Neural progenitor cell (in vitro differentiated cells): Measurements from ENCODE around the gene CCT5. TPM values are rescaled to one million over a fixed set of nuclear protein-coding genes. Genes with fewer than 3 reads are reported as not detected.

Experiments
- DNase-seq: peaks from one replicate; pipeline ENCODE4 v3.0.0-alpha.2; 2016; ENCODE audit warnings: low spot score
- H2AFZ ChIP-seq: fragments of 200-600 bp; sonication (generic); replicated peaks from 2 replicates; pipeline ENCODE4 v1.6.1; 2016; ENCODE audit warnings: antibody characterized with exemption
- H3F3A ChIP-seq: fragments of 200-600 bp; sonication (generic); 2 replicates; pipeline ENCODE4 v1.6.1; 2016; ENCODE audit warnings: antibody characterized with exemption, low read depth
- H3K27ac ChIP-seq: fragments of 200-600 bp; sonication (generic); 2 replicates; pipeline ENCODE4 v1.5.1; 2016; ENCODE audit warnings: mild to moderate bottlenecking
- H3K27me3 ChIP-seq: fragments of 200-600 bp; sonication (generic); 2 replicates; pipeline ENCODE4 v1.6.1; 2016; ENCODE audit warnings: mild to moderate bottlenecking, moderate library complexity
- H3K36me3 ChIP-seq: fragments of 200-600 bp; sonication (generic); 2 replicates; pipeline ENCODE4 v1.5.1; 2016
- H3K4me1 ChIP-seq: fragments of 200-600 bp; sonication (generic); 2 replicates; pipeline ENCODE4 v1.6.1; 2016; ENCODE audit warnings: mixed run types
- H3K4me2 ChIP-seq: fragments of 200-600 bp; sonication (generic); 2 replicates; pipeline ENCODE4 v1.6.1; 2016
- H3K4me3 ChIP-seq: fragments of 200-600 bp; sonication (generic); 2 replicates; pipeline ENCODE4 v1.5.1; 2016
- H3K79me2 ChIP-seq: fragments of 200-600 bp; sonication (generic); 2 replicates; pipeline ENCODE4 v1.6.1; 2016; ENCODE audit warnings: low read depth
- H3K9ac ChIP-seq: fragments of 200-600 bp; sonication (generic); 2 replicates; pipeline ENCODE4 v1.6.1; 2016
- H3K9me3 ChIP-seq: fragments of 200-600 bp; sonication (generic); 2 replicates; pipeline ENCODE4 v1.5.1; 2016; ENCODE audit warnings: low read depth
- H4K20me1 ChIP-seq: fragments of 200-600 bp; sonication (generic); 2 replicates; pipeline ENCODE4 v1.6.1; 2016; ENCODE audit warnings: low read depth
- H3K27ac Mint-ChIP-seq: 3 replicates; pipeline ENCODE4 v1.8.0; 2021; ENCODE audit warnings: mixed read lengths
- H3K27me3 Mint-ChIP-seq: 2 replicates; pipeline ENCODE4 v1.8.0; 2022; ENCODE audit warnings: low read depth, mild to moderate bottlenecking, inconsistent platforms, moderate library complexity, mixed read lengths; ENCODE audit not compliant: insufficient read depth
- H3K36me3 Mint-ChIP-seq: 3 replicates; pipeline ENCODE4 v1.8.0; 2021; ENCODE audit warnings: mixed read lengths
- H3K4me1 Mint-ChIP-seq: 3 replicates; pipeline ENCODE4 v1.8.0; 2021; ENCODE audit warnings: mixed read lengths
- H3K4me3 Mint-ChIP-seq: 3 replicates; pipeline ENCODE4 v1.8.0; 2021; ENCODE audit warnings: mild to moderate bottlenecking, moderate library complexity, mixed read lengths
- H3K9me3 Mint-ChIP-seq: 3 replicates; pipeline ENCODE4 v1.8.0; 2020; ENCODE audit warnings: mixed read lengths
- EZH2 ChIP-seq: fragments of 200-600 bp; sonication (generic); IDR thresholded peaks from 2 replicates; pipeline ENCODE4 v1.6.1; 2017; ENCODE audit warnings: antibody characterized with exemption, mild to moderate bottlenecking, moderate library complexity
- EZH2phosphoT487 ChIP-seq: fragments of 200-600 bp; sonication (generic); IDR thresholded peaks from 2 replicates; pipeline ENCODE4 v1.6.1; 2017; ENCODE audit warnings: antibody characterized with exemption
- total RNA-seq: library from RNA; depleted of rRNA; stranded (reverse); fragments of >200 nt; gene quantifications from 2 replicates; pipeline ENCODE4 v1.2.3, GENCODE V29; 2015; ENCODE audit warnings: low replicate concordance
- TF ChIP-seq, protein P1 (sequence below): fragments of 200-600 bp; sonication (generic); IDR thresholded peaks from 2 replicates; pipeline ENCODE4 v1.5.1; 2017; ENCODE audit warnings: antibody characterized with exemption, mild to moderate bottlenecking

Gene CCT5
- total RNA-seq, 1 donor from 2014 or later, result 532 TPM

DNA sequence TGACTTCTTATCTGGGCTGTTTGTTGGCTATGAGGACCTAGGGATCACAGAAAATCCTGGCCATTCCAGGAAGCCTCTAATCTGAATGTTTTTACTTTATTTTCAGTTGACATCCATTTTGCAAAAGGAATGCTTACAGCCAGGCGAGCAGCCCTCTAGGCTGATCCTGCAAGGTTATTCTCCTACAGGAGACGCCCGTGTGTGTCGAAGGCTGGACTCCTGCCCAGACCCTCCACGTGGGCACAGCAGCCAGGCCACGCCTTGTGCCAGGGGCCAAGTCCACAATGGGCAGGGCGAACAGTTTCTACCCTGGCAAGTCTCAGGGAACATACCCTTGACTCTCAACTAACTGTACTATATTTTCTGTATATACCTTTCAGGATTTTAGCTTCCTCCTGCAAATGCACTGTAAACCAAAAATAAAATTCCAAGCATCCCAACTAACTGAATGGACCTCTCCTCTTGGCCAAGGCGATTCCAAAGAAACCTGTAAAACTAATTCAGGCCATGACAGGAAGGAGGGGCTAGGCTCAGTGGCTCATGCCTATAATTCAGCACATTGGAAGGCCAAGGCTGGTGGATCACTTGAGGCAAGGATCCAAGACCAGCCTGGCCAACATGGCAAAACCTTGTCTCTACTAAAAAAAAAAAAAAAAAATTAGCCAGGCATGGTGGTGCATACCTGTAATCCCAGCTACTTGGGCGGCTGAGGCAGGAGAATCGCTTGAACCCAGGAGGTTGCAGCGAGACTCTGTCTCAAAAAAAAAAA lies 51.9 kb downstream of the CCT5 start:
- peaks cover 6% of the 10 kb centered on the region for H3F3A ChIP-seq

DNA sequence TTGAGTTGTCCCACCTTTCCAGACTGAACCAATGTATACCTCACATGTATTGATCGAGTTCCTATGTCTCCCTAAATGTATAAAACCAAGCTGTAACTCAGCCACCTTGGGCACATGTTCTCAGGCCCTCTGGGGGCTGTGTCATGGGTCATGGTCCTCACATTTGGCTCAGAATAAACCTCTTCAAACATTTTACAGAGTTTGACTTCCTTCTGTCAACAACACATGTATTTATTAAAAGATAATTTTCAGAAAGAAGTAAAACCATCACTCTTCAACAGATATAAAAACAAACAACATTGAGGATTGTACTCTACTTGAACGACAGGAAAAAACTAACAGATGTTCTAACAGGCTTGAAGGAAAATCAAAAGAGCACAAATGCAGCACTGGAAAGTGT lies 53.1 kb downstream of the CCT5 start:
- Mint-ChIP-seq H3K4me1 (peaks cover 21% of the 10 kb centered on the region), H3K27ac (no peak overlapping the region), H3K36me3 (peaks cover 11% of the 10 kb centered on the region), H3K27me3 (peaks cover 6% of the 10 kb centered on the region), H3K9me3 (no peaks in the 10 kb centered on the region), H3K4me3 (no peak overlapping the region)
- no peaks in the 10 kb centered on the region for H3K36me3 ChIP-seq
- peaks cover 6% of the 10 kb centered on the region for H3F3A ChIP-seq
- H3K4me3 ChIP-seq, result no peak overlapping the region
- H3K4me1 ChIP-seq, result peaks cover 15% of the 10 kb centered on the region
- no peaks in the 10 kb centered on the region for H3K79me2 ChIP-seq
- no peaks in the 10 kb centered on the region for H3K9me3 ChIP-seq
- TF ChIP-seq EZH2 (no peak), EZH2phosphoT487 (no peak)
- TF ChIP-seq, protein P1, sequence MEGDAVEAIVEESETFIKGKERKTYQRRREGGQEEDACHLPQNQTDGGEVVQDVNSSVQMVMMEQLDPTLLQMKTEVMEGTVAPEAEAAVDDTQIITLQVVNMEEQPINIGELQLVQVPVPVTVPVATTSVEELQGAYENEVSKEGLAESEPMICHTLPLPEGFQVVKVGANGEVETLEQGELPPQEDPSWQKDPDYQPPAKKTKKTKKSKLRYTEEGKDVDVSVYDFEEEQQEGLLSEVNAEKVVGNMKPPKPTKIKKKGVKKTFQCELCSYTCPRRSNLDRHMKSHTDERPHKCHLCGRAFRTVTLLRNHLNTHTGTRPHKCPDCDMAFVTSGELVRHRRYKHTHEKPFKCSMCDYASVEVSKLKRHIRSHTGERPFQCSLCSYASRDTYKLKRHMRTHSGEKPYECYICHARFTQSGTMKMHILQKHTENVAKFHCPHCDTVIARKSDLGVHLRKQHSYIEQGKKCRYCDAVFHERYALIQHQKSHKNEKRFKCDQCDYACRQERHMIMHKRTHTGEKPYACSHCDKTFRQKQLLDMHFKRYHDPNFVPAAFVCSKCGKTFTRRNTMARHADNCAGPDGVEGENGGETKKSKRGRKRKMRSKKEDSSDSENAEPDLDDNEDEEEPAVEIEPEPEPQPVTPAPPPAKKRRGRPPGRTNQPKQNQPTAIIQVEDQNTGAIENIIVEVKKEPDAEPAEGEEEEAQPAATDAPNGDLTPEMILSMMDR, result no peak
- no peak overlapping the region for H2AFZ ChIP-seq
- peaks cover 22% of the 10 kb centered on the region for H3K27me3 ChIP-seq
- no peak overlapping the region for H3K27ac ChIP-seq
- H3K9ac ChIP-seq, result no peak overlapping the region
- no peaks in the 10 kb centered on the region for H4K20me1 ChIP-seq
- DNase-seq, result no peak
- H3K4me2 ChIP-seq, result no peak overlapping the region

More for the DNA sequence above, 51.9 kb downstream of the CCT5 start:
- no peak for DNase-seq
- Mint-ChIP-seq H3K9me3 (no peaks in the 10 kb centered on the region), H3K4me1 (peaks cover 17% of the 10 kb centered on the region), H3K4me3 (no peak overlapping the region), H3K27me3 (peaks cover 2% of the 10 kb centered on the region), H3K27ac (no peak overlapping the region), H3K36me3 (peaks cover 11% of the 10 kb centered on the region)
- TF ChIP-seq, protein P1, result no peak
- no peak for TF ChIP-seq EZH2phosphoT487
- TF ChIP-seq EZH2, result no peak
- Histone ChIP-seq H3K9me3 (no peaks in the 10 kb centered on the region), H3K36me3 (no peaks in the 10 kb centered on the region), H4K20me1 (no peaks in the 10 kb centered on the region), H3K27ac (no peak overlapping the region), H3K79me2 (no peaks in the 10 kb centered on the region), H3K4me2 (no peak overlapping the region), H3K4me3 (no peak overlapping the region), H3K9ac (no peak overlapping the region), H2AFZ (no peak overlapping the region), H3K4me1 (peaks cover 18% of the 10 kb centered on the region), H3K27me3 (peaks cover 11% of the 10 kb centered on the region)

DNA sequence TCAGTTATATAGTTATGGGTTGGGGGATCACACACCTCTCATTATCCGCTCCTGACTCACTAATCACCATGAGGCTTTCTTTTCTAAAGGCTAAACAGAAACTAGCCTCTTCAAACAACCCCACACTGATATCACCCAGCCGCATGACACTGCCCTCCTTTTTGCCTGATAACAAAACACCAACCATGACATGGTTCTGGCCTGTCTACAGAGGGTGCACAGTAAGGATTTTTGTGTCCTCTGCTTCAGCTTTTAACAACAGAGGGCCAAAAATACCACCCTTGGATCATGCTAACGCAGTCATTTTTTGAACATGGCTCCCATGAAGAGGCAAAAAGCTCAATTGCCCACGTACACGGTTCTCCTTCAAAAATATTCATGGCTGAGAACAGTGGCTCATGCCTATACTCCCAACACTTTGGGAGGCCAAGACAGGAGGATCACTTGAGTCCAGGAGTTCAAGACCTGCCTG lies 53.7 kb downstream of the CCT5 start:
- Mint-ChIP-seq H3K36me3 (peaks cover 11% of the 10 kb centered on the region), H3K9me3 (no peaks in the 10 kb centered on the region), H3K4me3 (no peak overlapping the region), H3K27me3 (peaks cover 11% of the 10 kb centered on the region), H3K4me1 (peaks cover 21% of the 10 kb centered on the region), H3K27ac (no peak overlapping the region)
- no peaks in the 10 kb centered on the region for H3K79me2 ChIP-seq
- peaks cover 22% of the 10 kb centered on the region for H3K27me3 ChIP-seq
- H3K36me3 ChIP-seq, result no peaks in the 10 kb centered on the region
- no peak overlapping the region for H3K4me3 ChIP-seq
- peaks cover 9% of the 10 kb centered on the region for H3F3A ChIP-seq
- no peaks in the 10 kb centered on the region for H4K20me1 ChIP-seq
- H2AFZ ChIP-seq, result no peak overlapping the region
- no peak overlapping the region for H3K4me2 ChIP-seq
- no peak overlapping the region for H3K27ac ChIP-seq
- no peaks in the 10 kb centered on the region for H3K9me3 ChIP-seq
- peaks cover 15% of the 10 kb centered on the region for H3K4me1 ChIP-seq
- no peak for DNase-seq
- TF ChIP-seq EZH2 (no peak), EZH2phosphoT487 (no peak)
- TF ChIP-seq, protein P1, result no peak
- H3K9ac ChIP-seq, result no peak overlapping the region
